Activated gamma-delta T cell treated with anti-CD3 and anti-CD28 coated beads, Interleukin-2, amount 50 U/mL, for 16 hours (primary cell): ENCODE data around the gene RPS6KC1.
"Not testable (repeated sequence)": the region's sequence is repeated elsewhere in the genome, so short reads cannot be mapped to it uniquely, and the experiment has no call there.

ENCODE experiments used
- DNase-seq: peaks from one replicate; pipeline ENCODE4 v3.0.0-alpha.2; 2020; ENCODE audit warnings: low read depth

The RPS6KC1 gene

DNA sequence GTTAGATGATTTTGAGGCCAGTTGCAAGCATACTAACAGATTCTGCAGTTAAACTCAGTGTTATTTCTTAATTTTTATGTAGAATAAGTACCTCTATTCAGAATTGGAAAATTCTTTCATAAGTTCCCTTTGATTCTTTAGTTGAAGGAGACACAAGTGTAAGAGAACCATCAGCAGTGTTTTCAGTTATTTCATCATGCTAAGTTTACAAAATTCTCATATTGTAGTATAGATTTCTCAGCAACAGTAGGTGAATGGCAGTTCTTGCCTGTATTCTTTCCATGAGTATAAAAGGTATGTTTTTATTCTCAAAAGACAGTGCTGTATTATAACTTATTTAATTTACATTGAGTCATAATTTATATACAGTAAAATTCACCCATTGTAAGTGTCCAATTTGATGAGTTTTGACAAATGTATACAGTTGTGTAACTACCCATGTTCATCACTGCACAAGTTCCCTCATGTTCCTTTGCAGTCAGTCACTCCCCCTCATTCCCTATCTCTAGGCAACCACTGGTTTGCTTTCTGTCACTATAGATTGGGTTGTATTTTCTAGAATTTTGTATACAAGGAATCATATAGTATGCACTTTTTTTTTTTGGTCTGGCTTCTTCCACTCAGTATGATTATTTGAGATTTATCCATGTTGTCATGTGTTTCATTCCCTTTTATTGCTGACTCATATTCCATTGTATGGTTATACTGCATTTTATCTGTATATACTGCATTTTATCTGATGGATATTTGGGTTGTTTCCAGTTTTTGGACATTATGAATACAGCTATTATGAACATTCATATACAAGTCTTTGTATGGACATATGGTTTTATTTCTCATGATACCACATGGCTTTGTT is 3.9 kb downstream of the RPS6KC1 start:
- no peak for DNase-seq

DNA sequence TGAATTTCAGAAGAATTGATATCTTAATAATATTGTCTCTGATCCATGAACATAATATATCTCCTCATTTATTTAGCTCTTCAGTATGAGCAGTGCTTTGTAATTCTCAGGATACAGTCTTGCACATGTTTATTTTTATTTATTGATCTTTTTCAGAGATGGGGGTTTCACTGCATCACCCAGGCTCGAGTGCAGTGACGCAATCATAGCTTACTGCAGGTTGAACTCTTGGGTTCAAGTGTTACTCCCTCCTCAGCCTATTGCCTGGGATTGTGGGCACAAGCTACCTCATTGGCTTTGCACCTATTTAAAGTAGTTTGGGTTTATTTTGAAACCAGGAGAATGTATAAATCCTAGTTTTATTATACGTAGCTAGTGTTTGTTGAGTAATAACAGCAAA is 4.7 kb downstream of the RPS6KC1 start:
- DNase-seq: no peak

DNA sequence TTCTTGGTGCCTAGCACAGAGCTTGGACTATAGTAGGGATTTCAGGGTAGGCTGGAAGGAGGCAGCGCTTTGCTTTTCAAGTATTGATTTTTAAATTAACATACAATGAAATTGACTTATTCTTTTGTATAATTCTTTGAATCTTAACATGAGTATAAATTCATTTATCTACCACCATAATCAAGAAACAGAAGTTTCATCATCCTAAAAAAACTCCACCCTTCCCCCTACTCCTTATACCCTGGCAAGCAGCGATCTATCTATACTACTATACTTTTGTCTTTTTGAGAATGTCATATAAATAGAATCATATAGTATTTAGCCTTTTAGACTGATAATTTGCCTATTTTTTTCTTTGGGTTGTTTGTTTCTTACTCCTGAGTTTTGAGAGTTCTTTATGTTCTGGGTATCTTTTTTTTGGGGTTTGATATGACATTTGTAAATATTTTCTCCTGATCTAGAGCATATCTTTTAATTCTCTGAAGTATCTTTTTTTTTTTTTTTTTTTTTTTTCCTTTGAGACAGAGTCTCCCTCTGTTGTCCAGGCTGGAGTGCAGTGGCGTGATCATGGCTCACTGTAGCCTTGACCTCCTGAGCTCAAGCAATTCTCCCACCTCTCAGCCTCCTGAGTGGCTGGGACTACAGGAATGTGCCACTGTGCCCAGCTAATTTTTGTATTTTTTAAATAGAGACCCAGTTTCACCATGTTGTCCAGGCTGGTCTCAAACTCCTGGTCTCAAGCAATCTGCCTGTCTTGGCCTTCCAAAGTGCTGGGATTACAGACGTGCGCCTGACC is 6.4 kb downstream of the RPS6KC1 start:
- no peak for DNase-seq

DNA sequence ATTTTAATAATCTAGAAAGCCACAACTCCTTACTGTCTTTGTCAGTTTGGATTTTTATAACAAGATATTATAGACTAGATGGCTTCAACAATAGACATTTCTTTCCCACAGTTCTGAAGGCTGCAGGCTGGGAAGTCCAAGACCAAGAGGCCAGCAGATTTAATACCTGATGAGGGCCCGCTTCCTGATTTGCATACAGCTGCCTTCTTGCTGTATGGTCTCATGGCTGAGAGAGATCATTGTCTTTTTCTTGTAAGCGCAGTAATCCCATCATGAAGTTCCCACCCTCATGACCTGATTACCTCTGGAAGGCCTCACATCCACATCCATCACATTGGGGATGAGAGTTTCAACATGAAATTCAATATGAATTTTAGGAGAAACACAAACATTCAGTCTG is 9.8 kb downstream of the RPS6KC1 start:
- DNase-seq: no peak

DNA sequence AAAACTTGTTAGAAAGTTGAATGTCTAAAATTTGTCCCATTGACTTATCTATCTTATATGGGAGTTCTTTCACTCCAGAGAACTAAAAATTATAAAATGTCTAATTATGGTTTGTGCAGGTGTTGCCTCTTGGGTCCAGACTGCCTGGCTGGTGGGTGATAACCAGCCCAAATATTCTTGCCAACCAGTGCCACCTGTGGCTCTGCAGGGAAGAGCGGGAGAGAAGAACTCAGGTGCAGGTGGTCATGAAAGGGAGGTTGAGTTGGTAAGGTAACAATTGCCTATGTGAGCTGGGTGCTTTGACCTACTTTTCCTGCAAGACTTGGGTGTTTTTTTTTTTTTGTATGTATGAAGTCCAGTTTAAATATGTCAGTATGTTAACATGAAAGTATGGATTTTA is 10.2 kb downstream of the RPS6KC1 start:
- DNase-seq: no peak

DNA sequence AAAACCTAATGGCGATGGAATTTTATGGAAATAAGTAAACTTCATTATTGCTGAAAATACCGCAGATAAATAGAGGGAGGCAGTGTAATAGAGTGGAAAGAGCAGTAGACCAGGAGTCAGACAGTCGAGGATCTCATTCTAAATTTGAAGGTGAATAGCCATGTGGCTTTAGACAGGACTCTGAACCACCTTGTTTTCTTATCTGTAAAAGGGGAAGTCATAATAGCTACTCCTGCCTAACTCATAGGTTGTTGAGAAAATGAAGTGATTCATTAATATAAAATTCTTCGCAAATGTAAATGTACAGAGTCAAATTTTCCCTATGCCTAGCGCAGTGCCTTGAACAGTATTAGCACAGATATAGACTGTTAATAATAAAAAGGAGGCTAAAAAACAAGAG is 14.8 kb downstream of the RPS6KC1 start:
- no peak for DNase-seq

DNA sequence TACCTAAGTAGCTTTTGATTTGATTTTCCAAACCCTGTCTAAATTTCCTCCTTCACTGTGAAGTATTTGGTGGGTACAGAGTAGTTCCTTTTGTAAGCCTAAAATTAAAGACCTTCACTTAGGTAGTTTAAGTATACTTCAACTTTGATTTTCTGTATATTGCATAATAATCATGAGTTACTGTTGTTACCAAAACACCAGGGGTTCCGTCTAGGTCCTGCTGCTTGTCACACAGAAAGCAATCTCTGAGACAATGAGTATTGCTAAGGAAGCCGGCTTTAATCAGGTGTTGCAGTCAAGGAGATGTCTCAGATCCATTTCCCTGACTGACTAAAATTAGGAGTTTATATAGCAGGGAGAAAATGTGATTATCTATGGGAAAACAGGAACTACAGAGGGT is 15.3 kb downstream of the RPS6KC1 start:
- no peak for DNase-seq

DNA sequence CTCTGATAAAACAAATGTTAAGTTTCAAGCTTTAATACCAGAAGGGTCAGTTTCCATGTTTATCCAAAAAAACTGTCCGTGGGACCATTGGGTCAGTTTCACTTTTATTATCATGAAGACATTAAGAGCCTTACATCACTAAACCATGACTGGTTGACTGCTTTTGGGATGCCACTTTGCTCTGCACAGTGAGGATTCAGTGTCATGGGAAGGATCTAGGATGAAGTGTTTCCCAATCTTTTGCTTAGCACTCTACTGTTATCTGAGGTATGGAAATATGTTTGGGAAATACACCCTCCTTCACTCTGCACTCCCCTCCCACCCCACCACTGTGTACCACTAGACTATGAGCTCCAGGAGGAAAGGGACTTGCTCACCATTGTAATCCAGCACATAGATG is 16.3 kb downstream of the RPS6KC1 start:
- no peak for DNase-seq

DNA sequence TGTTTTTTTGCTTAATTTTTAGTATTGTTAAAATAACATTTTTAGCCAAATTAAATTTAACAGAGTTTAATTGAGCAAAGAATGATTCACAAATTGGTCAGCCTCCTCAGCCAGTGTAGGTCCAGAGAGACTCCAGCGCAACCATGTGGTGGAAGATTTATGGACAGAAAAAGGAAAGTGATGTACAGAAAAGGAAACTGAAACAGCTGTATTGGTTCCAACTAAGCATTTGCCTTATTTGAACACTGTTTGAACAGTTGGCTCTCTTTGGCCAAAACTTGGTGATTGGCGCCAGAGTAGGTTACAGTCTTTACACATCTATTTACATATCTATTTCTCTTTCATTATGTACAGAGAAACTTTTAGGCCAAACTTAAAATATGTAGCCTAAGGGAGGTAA is 19.4 kb downstream of the RPS6KC1 start:
- DNase-seq: no peak

DNA sequence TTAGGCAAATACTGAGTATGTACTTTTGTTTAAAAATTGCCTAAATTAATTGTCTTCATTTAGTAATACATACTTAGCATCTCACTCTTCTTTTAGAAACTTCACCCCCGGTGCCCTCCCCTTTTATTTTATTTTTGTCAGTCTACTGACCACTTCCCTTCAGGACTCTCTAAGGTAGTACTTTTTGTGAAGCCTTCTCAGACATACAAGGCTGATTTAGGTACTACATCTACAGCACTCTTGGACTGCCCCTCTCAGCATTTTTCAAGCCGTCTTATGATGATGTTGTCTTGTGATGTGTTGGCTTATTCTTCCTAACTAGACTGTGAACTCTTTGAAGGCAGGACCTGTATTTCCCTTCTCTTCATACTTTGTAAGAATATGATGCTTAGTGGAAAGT is 24.7 kb downstream of the RPS6KC1 start:
- no peak for DNase-seq

DNA sequence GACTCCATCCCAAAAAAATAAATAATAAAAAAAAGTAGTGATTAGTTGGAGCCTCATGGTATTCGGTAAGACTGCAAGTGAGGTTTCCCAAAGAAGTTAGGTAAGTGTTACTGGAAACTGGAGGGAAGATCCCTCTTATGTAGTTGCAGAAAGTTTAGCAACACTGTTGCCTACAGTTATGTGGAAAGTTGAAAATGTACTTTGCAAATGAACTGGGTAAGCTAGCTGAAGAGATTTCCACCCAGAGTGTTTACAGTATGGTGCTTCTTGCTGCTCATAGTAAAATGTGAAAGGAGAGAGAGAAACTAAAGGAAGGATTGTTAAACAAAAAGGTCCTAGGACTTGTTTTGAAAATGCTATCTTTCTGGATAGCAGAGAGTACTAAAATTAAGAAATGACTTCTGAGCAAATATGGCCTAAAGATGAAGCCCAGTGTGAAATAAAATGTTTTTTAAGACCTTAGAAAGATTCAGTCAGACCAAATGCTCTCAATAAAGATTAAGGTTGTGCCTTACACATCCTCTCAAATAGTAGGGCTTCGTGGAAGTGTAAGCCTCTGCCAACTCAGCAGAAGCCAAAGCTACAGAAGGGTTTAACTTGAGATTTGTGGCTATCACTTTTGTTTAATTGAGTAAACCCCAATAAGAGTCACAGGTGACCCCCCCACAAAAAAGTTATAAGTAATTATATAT is 31.5 kb downstream of the RPS6KC1 start:
- no peak for DNase-seq

DNA sequence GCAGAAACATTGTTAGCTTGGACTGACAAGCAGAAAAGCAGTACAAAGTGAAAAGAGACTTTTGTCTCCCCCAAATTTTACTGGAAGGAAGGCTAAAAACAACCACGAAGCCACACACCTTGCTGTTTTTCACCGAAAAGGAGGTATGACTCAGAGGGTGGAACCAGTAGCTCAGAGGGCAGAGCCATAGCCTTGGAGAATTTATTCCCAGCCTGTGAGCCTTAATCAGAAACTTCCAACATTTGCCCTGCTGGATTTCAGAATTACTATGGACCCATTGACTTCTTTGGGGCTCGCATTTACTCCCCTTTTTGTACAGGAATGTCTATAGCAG is 32.0 kb downstream of the RPS6KC1 start:
- DNase-seq: no peak

DNA sequence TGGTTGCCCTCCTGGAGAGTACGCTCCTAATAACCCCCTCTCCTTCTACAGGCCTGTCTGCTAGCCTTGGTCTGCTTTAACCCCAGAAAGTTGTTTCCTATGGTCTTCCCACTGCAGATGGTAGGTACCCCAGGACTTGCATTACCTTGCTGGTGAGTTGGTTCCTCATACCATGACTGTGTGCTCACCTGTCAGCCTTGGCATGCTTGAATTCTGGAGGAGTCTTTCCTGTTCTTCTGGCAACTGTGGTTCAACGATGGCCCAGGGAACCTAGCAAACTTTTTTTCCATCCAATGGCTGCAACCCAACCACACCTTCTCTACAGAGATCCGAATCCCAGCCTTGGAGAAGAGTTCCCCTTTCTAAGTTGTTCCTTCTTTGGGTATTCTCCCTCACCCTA is 36.9 kb downstream of the RPS6KC1 start:
- DNase-seq: no peak

DNA sequence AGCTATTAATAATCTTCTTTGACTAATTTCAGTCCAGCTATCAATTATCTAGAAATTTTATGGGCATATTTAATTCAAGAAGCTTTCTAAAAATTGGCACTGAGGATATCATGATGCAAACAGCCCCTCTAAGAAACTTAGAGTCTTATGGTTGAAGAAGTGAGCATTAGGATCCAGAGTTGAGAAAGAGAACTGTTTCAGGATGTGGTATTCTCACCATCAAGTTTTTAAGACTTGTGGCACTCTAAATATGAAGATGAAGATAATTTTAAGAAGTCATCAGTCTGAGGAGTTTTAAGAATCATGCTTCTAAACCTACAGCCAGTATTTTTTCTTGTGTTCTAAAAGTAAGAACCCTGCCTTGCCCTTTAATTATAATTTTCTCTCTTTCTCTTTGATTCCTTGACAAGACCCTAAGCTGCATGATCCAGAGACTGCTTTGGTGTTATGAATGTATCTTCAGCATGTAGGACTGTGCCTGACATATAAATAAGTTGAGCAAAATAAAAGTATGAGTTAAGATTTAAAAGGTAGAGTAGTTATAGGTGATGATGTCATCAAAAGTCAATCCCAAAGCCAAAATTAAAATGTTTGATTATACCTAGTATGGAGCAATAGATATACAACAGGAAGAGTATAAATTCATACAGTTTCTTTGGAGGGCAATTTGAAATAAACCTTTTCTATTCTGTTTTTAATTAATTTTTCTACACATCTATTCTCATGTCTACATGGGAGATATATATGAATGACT is 39.1 kb downstream of the RPS6KC1 start:
- DNase-seq: no peak

DNA sequence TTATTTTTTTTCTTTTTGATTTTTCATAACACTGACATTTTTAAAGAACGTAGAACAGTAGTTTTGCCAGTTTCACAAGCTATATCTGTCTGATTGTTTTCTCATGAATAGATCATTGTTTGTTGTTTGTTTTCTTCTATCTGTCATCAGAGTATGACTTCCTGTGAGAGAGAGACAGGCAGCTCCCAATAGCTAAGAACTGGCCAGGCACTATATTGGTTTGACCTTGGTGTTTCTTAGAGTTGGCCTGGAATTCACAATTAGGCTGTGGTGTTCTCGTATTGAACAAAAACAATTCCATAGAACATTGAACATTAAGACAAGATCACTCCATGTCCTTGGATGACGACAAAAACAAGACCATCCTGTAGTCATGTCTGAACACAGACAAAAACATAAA is 43.4 kb downstream of the RPS6KC1 start:
- no peak for DNase-seq

DNA sequence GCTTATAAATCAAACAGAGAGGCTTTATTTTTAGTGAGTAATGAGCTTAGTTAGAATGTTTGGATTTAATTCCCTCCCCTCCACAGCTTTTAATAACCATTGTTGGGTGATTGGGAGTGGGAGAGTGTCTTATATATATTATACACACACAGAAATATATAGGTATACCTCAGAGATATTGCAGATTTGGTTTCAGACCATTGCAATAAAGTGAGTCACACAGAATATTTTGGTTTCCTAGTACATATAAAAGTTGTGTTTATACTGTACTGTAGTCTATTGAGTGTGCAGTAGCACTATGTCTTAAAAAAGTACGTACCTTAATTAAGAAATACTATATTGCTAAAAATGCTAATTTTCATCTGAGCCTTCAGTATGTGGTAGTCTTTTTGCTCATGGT is 44.4 kb downstream of the RPS6KC1 start:
- DNase-seq: no peak

DNA sequence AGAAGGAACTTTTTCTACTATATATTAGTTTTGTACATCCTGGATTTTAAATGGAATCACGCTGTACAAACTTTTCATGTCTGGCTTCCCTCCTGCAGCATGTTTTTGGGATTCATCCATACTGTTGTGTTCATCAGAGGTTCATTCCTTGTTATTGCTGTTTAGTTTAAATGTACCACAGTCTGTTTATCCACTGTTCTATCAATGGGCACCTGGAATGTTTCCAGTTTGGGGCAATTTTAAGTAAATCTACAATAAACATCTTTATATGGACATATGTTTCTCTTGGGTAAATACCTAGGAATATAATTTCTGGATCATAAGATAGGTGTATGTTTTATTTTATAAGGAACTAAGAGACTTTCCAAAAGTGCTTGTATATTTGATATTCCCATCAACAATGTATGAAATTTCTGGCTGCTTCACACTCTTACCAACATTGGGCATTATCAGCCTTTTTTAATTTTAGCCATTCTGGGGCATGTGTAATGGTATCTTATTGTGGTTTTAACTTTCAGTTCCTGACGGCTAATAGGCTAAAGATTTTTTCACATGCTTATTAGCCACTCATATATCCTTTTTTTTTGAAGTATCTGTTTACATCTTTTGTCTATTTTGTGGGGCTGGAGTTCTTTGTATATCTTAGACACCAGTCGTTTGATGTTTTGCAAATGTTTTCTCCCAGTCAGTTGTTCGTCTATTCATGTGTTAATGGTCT is 48.8 kb downstream of the RPS6KC1 start:
- DNase-seq: no peak

DNA sequence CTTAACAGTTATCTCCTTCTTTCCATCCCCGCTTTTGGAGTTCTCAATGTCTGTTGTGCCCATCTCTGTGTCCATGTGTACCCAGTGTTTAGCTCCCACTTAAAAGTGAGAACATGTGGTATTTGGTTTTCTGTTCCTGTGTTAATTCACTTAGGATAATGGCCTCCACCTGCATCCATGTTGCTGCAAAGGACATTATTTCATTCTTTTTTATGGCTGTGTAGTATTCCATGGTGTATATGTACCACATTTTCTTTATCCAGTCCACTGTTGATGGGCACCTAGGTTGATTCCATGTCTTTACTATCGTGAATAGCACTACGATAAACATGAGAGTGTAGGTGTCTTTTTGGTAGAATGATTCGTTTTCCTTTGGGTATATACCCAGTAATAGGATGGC is 49.5 kb downstream of the RPS6KC1 start:
- not testable (repeated sequence) for DNase-seq

DNA sequence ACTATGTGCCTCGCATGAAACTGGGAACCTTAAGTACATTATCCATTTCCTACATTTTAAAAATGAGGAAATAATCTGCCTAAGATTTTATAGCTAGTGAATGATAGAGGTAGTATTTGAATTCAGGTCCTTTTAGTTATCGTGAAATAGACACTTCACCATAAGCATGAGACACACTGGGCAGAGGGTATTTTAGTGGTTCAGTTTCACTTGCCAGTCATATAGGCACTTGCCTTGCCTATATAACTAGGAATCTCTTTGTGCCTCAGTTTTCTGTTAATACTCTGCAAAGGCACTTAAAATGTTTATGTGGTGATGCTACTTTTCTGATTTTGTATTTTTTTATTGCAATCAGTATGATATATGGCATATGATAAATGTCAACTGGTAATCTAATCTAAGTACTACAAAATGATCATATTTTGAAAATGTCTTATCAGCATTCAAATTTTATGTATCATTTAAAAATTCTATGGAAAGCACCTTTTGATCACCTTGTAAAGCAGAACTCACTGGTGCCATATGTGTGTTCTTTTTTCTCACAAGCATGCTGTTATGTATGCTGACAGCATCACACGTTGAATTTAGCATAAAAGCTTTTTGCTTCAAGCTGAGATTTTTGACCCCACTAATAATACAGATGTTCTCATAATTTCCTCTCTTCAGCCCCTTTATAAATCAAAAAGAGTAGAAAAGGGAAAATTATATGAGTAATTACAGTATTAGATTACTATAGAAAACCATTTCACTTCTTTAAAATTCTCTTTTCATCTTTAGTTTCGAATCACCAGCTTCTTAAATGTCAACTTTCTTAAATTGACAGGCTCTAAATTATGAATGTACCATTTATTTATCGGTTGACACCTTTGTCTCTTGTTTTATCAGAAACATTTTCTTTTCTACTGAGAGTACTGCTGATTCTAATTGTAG is 52.6 kb downstream of the RPS6KC1 start:
- DNase-seq: no peak

DNA sequence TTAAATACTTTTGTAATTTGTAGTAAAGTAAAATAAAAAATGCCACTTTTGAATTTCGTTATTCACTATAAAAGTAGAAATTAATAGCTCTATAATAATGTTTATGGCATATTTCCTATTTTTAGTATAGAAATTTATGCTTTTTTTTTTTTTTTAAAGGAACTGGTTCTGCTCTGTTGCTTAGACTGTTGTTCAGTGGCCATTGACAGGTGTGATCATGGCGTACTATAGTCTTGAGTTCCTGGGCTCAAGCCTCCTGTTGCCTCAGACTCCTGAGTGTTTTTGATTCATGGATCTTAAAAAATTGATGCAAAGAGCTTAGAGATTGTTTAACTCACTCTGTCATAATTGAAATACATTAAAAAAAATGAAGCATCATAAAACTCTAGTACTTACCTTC is 53.6 kb downstream of the RPS6KC1 start:
- no peak for DNase-seq

DNA sequence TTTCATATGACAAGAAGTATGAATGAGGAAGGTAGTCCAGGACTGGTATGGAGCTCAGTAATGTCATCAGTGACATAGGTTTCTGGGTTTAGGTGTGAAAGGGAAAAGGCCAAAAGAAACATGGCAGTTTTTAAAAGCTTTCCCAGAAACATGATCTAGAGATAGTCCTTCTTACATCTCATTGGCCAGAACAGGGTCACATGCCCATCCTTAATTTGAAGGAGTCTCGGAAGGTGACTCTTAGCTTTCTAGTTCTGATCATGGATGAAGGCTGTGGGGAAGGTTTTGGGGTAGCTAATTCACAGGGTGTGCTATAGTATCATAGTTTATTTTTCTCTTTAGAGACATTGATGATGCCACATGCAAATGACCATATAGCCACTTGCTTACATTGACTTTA is 55.3 kb downstream of the RPS6KC1 start:
- DNase-seq: no peak
